H9 (cell line): ENCODE data around the gene SUPT6H. TPM values are rescaled to one million over a fixed set of nuclear protein-coding genes. Genes with fewer than 3 reads are reported as not detected.
A peak's percentile ranks its signal among the peaks of the same experiment; 100 is the strongest.

Source experiments
- DNase-seq: peaks from one replicate; pipeline ENCODE4 v3.0.0-alpha.2; 2017
- H2AFZ ChIP-seq: one replicate; pipeline ENCODE4 v1.6.1; 2013; ENCODE audit warnings: mild to moderate bottlenecking, low read length, control low read depth, moderate library complexity
- H2AK5ac ChIP-seq: 2 replicates; pipeline ENCODE4 v1.6.1; 2013; ENCODE audit warnings: low read length, control low read depth, mixed read lengths; ENCODE audit not compliant: insufficient read length
- H2BK120ac ChIP-seq: one replicate; pipeline ENCODE4 v1.6.1; 2013; ENCODE audit warnings: low read depth, mild to moderate bottlenecking, low read length, control low read depth, inconsistent platforms; ENCODE audit not compliant: poor library complexity, severe bottlenecking
- H2BK12ac ChIP-seq: 2 replicates; pipeline ENCODE4 v1.6.1; 2013; ENCODE audit warnings: low read length, control low read depth, mixed read lengths, low read depth; ENCODE audit not compliant: insufficient read length
- H2BK15ac ChIP-seq: 2 replicates; pipeline ENCODE4 v1.6.1; 2013; ENCODE audit warnings: low read depth, low read length, control low read depth
- H2BK20ac ChIP-seq: one replicate; pipeline ENCODE4 v1.6.1; 2013; ENCODE audit warnings: low read depth, mild to moderate bottlenecking, low read length, control low read depth, inconsistent platforms; ENCODE audit not compliant: poor library complexity, severe bottlenecking
- H2BK5ac ChIP-seq: 2 replicates; pipeline ENCODE4 v1.6.1; 2013; ENCODE audit warnings: low read length, control low read depth, mixed read lengths; ENCODE audit not compliant: insufficient read length
- H3K14ac ChIP-seq: 2 replicates; pipeline ENCODE4 v1.6.1; 2013; ENCODE audit warnings: low read length, control low read depth; ENCODE audit not compliant: insufficient read depth
- H3K18ac ChIP-seq: 2 replicates; pipeline ENCODE4 v1.6.1; 2013; ENCODE audit warnings: low read depth, mild to moderate bottlenecking, mixed read lengths, low read length, control low read depth; ENCODE audit not compliant: insufficient read length
- H3K23ac ChIP-seq: 2 replicates; pipeline ENCODE4 v1.6.1; 2013; ENCODE audit warnings: low read length, control low read depth, mixed read lengths, low read depth; ENCODE audit not compliant: insufficient read length
- H3K23me2 ChIP-seq: 2 replicates; pipeline ENCODE4 v1.6.1; 2013; ENCODE audit warnings: low read depth, mild to moderate bottlenecking, mixed read lengths, low read length, control low read depth; ENCODE audit not compliant: insufficient read length, poor library complexity, severe bottlenecking
- H3K27ac ChIP-seq: 2 replicates; pipeline ENCODE4 v1.5.1; 2013; ENCODE audit warnings: low read length, control low read depth, mixed read lengths, low read depth; ENCODE audit not compliant: insufficient read length
- H3K27me3 ChIP-seq: 2 replicates; pipeline ENCODE4 v1.6.1; 2013; ENCODE audit warnings: low read length, control low read depth, inconsistent platforms; ENCODE audit not compliant: insufficient read depth
- H3K4ac ChIP-seq: 2 replicates; pipeline ENCODE4 v1.6.1; 2013; ENCODE audit warnings: low read depth, mild to moderate bottlenecking, control low read depth, inconsistent platforms, low read length, moderate library complexity
- H3K4me1 ChIP-seq: 2 replicates; pipeline ENCODE4 v1.6.1; 2013; ENCODE audit warnings: low read length, control low read depth, inconsistent platforms; ENCODE audit not compliant: insufficient read depth
- H3K4me2 ChIP-seq: 2 replicates; pipeline ENCODE4 v1.6.1; 2013; ENCODE audit warnings: low read length, control low read depth, mixed read lengths; ENCODE audit not compliant: insufficient read length, insufficient read depth
- H3K56ac ChIP-seq: 2 replicates; pipeline ENCODE4 v1.6.1; 2013; ENCODE audit warnings: low read depth, mild to moderate bottlenecking, mixed read lengths, low read length, control low read depth; ENCODE audit not compliant: insufficient read length
- H3K79me1 ChIP-seq: 2 replicates; pipeline ENCODE4 v1.6.1; 2013; ENCODE audit warnings: low read depth, mild to moderate bottlenecking, moderate library complexity, low read length, control low read depth, inconsistent platforms; ENCODE audit not compliant: insufficient read depth, poor library complexity, severe bottlenecking
- H3K79me2 ChIP-seq: 2 replicates; pipeline ENCODE4 v1.6.1; 2013; ENCODE audit warnings: low read length, control low read depth, inconsistent platforms; ENCODE audit not compliant: insufficient read depth
- H3K9ac ChIP-seq: 2 replicates; pipeline ENCODE4 v1.6.1; 2013; ENCODE audit warnings: low read length, control low read depth, mixed read lengths; ENCODE audit not compliant: insufficient read length; ENCODE audit errors: extremely low read depth
- H3K9me3 ChIP-seq: one replicate; pipeline ENCODE4 v1.6.1; 2013; ENCODE audit warnings: low read depth, low read length, inconsistent platforms; ENCODE audit not compliant: control insufficient read depth
- H3T11ph ChIP-seq: one replicate; pipeline ENCODE4 v1.6.1; 2013; ENCODE audit warnings: mild to moderate bottlenecking, low read length, control low read depth, inconsistent platforms
- H4K20me1 ChIP-seq: one replicate; pipeline ENCODE4 v1.6.1; 2013; ENCODE audit not compliant: control insufficient read depth, insufficient read length, insufficient read depth
- H4K5ac ChIP-seq: 2 replicates; pipeline ENCODE4 v1.6.1; 2013; ENCODE audit warnings: low read depth, mild to moderate bottlenecking, mixed read lengths, low read length, control low read depth; ENCODE audit not compliant: insufficient read length
- H4K8ac ChIP-seq: replicated peaks from 2 replicates; pipeline ENCODE4 v1.6.1; 2013; ENCODE audit warnings: low read length, control low read depth, mixed read lengths, low read depth; ENCODE audit not compliant: insufficient read length
- H4K91ac ChIP-seq: 2 replicates; pipeline ENCODE4 v1.6.1; 2013; ENCODE audit warnings: low read depth, mild to moderate bottlenecking, moderate library complexity, mixed read lengths, low read length, control low read depth; ENCODE audit not compliant: insufficient read length
- H3K27ac Mint-ChIP-seq, 3 experiments: 2 replicates in 2 of 3; 3 replicates in 1 of 3; pipeline ENCODE4 v1.8.0; 2020 to 2021; ENCODE audit warnings: mixed read lengths in 3 of 3, mild to moderate bottlenecking in 1 of 3, moderate library complexity in 1 of 3
- H3K27me3 Mint-ChIP-seq: 2 replicates; pipeline ENCODE4 v1.8.0; 2021; ENCODE audit warnings: low read depth, mild to moderate bottlenecking, moderate library complexity, mixed read lengths
- H3K36me3 Mint-ChIP-seq, 3 experiments: 2 replicates in 2 of 3; 3 replicates in 1 of 3; pipeline ENCODE4 v1.8.0; 2020 to 2021; ENCODE audit warnings: low read depth in 3 of 3, mixed read lengths in 3 of 3; ENCODE audit not compliant: insufficient read depth in 1 of 3
- H3K4me1 Mint-ChIP-seq, 2 experiments: 2 replicates each; pipeline ENCODE4 v1.8.0; 2020; ENCODE audit warnings: mixed read lengths in 2 of 2
- H3K4me3 Mint-ChIP-seq, 2 experiments: 2 replicates in 1 of 2; 3 replicates in 1 of 2; pipeline ENCODE4 v1.8.0; 2020 to 2021; ENCODE audit warnings: mild to moderate bottlenecking in 2 of 2, mixed read lengths in 2 of 2, moderate library complexity in 1 of 2
- H3K9me3 Mint-ChIP-seq, 2 experiments: 2 replicates in 1 of 2; 3 replicates in 1 of 2; pipeline ENCODE4 v1.8.0; 2020; ENCODE audit warnings: mild to moderate bottlenecking in 2 of 2, mixed read lengths in 2 of 2, moderate library complexity in 1 of 2
- whole genome bisulfite sequencing: extraction: QIAGEN DNeasy Blood & Tissue Kit; methylation state at CpG from one replicate; pipeline ENCODE4 v1.1.7; 2013; ENCODE audit warnings: missing lambda C conversion rate, low lambda C conversion rate, mixed read lengths; ENCODE audit not compliant: insufficient read length; ENCODE audit errors: extremely low coverage; 5-methylcytosine and 5-hydroxymethylcytosine counted together
- total RNA-seq: library from RNA; stranded (reverse); gene quantifications from 2 replicates; pipeline ENCODE4 v1.2.1, GENCODE V29; 2021
- TF ChIP-seq, protein P1 (sequence below): fragments of 200-600 bp; sonication (generic); conservative IDR thresholded peaks from 3 replicates; pipeline ENCODE4 v1.8.0; 2021; ENCODE audit warnings: antibody characterized with exemption, mild to moderate bottlenecking

SUPT6H gene
- total RNA-seq, 1 experiment from 2014 or later = 85.8 TPM

DNA sequence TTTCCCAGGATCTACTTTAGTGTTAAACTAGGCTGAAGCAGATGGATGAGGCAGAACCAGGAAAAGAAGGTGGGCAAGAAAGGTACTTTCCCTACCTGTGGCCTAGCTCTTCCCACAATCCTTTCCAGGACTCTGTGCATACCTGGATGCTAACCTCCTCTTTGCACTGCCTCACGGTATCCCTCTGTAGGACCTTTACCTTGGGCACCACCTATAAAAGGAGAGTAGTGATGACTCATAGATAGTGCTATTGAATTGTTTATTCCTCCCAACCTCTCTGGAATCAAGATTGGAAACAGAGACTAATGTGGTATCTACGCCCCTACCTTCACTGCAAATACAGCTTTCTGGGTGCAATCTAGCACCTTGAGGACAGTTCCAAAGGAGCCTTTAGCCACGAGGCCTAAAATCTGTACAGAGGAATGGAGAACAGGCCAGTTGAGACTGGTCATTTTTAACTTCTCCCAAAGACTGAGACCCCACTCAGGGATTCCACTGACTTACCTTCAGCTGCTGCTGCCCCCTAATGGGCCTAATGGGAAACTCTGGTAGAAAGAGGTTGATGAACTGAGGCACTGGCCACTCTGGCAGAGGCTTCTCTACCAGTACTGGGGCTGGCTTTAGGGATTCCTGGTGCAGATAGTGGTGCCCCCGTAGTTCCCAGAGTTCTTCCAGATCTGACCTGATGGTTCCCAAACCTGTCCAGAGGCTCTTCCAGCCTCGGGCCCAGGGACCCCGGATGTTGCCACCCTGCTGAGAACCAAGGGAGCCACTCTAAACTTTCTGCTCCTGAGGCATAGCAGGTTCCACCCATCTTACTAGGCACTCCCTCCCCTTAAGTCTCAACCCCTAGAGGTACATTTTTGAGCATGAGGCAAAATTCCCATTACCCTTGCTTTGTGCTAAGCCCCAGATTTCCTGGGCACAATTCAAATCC is 48.8 kb upstream of the SUPT6H start:
- no peak overlapping the region for H2BK20ac ChIP-seq
- peaks cover 30 to 93% (median 81%) of the 10 kb centered on the region in 3 experiments; a peak in 6 of 7 replicates for H3K36me3 Mint-ChIP-seq
- H3K27me3 Mint-ChIP-seq = no peaks in the 10 kb centered on the region
- H4K5ac ChIP-seq = no peak overlapping the region
- no peak overlapping the region for H2BK120ac ChIP-seq
- H3K4me2 ChIP-seq = no peak overlapping the region
- no peak overlapping the region for H3T11ph ChIP-seq
- no peak overlapping the region for H4K8ac ChIP-seq
- no peak overlapping the region for H3K9ac ChIP-seq
- H3K27me3 ChIP-seq = no peaks in the 10 kb centered on the region
- no peak overlapping the region for H3K14ac ChIP-seq
- peak overlapping the region in 2 of 3 experiments; percentile 30 to 64; a peak in 2 of 7 replicates for H3K27ac Mint-ChIP-seq
- no peaks in the 10 kb centered on the region for H3K9me3 Mint-ChIP-seq
- no peaks in the 10 kb centered on the region for H3K4me1 ChIP-seq
- no peak overlapping the region for H2BK5ac ChIP-seq
- TF ChIP-seq, protein P1, sequence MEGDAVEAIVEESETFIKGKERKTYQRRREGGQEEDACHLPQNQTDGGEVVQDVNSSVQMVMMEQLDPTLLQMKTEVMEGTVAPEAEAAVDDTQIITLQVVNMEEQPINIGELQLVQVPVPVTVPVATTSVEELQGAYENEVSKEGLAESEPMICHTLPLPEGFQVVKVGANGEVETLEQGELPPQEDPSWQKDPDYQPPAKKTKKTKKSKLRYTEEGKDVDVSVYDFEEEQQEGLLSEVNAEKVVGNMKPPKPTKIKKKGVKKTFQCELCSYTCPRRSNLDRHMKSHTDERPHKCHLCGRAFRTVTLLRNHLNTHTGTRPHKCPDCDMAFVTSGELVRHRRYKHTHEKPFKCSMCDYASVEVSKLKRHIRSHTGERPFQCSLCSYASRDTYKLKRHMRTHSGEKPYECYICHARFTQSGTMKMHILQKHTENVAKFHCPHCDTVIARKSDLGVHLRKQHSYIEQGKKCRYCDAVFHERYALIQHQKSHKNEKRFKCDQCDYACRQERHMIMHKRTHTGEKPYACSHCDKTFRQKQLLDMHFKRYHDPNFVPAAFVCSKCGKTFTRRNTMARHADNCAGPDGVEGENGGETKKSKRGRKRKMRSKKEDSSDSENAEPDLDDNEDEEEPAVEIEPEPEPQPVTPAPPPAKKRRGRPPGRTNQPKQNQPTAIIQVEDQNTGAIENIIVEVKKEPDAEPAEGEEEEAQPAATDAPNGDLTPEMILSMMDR = peak; percentile 76
- no peak overlapping the region for H4K91ac ChIP-seq
- no peaks in the 10 kb centered on the region for H3K9me3 ChIP-seq
- H3K56ac ChIP-seq = no peak overlapping the region
- H2BK15ac ChIP-seq = no peak overlapping the region
- no peak overlapping the region for H3K23ac ChIP-seq
- H4K20me1 ChIP-seq = no peaks in the 10 kb centered on the region
- WGBS = no CpG with 5 or more reads among the region's 6 CpGs
- H3K79me2 ChIP-seq = no peaks in the 10 kb centered on the region
- no peak overlapping the region for H2AFZ ChIP-seq
- H3K4me3 Mint-ChIP-seq = no peak overlapping the region
- peak; percentile 71 for DNase-seq
- H3K23me2 ChIP-seq = no peaks in the 10 kb centered on the region
- no peaks in the 10 kb centered on the region for H3K79me1 ChIP-seq
- H3K4ac ChIP-seq = no peak overlapping the region
- no peak overlapping the region for H3K27ac ChIP-seq
- H2BK12ac ChIP-seq = no peak overlapping the region
- no peak overlapping the region for H2AK5ac ChIP-seq
- H3K4me1 Mint-ChIP-seq = no peaks in the 10 kb centered on the region
- H3K18ac ChIP-seq = no peak overlapping the region
